GM12801 (cell line): ENCODE measurements around the gene TRPM2.

Experiments
- TF ChIP-seq, protein P1 (sequence below): IDR thresholded peaks from one replicate; pipeline ENCODE4 v1.5.1; 2011; ENCODE audit warnings: control low read depth; ENCODE audit not compliant: insufficient read length; ENCODE audit errors: extremely low read depth

Gene TRPM2

DNA sequence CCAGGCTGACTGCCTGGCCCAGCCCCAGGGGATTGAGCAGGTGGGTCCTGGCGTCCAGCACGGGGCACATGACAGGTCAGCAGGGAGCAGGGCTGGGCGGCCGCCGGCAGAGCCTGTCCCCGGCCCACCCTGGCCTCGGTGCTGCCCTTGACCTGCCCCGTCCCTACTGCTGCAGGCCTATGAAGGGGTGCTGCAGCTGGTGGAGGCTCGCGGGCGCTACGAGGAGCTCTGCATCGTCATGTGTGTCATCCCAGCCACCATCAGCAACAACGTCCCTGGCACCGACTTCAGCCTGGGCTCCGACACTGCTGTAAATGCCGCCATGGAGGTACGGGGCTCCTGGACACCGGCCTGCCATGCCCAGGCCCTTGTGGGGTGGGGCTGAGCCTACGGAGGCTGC, 29.8 kb upstream of the TRPM2 start:
- TF ChIP-seq, protein P1, sequence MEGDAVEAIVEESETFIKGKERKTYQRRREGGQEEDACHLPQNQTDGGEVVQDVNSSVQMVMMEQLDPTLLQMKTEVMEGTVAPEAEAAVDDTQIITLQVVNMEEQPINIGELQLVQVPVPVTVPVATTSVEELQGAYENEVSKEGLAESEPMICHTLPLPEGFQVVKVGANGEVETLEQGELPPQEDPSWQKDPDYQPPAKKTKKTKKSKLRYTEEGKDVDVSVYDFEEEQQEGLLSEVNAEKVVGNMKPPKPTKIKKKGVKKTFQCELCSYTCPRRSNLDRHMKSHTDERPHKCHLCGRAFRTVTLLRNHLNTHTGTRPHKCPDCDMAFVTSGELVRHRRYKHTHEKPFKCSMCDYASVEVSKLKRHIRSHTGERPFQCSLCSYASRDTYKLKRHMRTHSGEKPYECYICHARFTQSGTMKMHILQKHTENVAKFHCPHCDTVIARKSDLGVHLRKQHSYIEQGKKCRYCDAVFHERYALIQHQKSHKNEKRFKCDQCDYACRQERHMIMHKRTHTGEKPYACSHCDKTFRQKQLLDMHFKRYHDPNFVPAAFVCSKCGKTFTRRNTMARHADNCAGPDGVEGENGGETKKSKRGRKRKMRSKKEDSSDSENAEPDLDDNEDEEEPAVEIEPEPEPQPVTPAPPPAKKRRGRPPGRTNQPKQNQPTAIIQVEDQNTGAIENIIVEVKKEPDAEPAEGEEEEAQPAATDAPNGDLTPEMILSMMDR = no peak

DNA sequence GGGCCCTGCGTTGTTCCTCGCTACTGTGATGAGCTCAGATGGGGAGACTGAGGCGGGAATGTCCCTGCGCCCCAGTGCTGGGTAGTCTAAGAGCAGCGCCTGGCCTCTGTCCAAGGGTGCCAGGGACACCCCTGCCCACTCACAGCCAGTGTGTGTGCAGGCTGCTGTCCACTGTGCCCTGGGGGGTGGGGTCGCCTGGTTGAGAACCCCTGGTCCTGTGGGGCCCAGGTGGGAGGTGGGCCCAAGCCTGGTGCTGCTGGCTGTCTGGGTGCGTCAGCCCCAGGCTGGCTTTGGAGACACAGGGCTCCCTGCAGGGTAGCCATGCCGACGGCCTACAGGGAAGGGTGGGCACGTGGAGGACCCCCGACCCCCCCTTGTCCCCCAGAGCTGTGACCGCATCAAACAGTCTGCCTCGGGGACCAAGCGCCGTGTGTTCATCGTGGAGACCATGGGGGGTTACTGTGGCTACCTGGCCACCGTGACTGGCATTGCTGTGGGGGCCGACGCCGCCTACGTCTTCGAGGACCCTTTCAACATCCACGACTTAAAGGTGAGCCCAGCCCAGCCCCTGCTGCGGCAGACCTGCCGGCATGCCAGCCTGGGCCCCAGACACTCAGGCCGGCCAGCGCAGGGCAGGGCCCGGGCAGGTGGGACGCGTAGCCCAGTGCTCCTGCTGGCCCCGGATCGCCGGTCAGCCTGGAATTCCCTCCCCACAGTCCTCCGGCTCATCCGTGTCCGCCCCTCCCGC, 29.1 kb upstream of the TRPM2 start:
- TF ChIP-seq, protein P1 = no peak

DNA sequence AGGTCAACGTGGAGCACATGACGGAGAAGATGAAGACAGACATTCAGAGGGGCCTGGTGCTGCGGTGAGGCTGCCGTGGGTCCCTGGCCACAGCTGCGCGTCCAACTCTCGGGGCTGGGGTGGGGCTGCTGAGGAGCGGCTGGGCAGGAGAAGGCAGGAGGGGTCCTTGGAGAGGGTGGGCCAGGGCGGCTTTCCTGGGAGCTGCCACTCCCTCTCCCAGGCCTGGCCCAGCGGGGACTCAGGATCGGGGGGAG, 28.6 kb upstream of the TRPM2 start:
- TF ChIP-seq, protein P1 = no peak

DNA sequence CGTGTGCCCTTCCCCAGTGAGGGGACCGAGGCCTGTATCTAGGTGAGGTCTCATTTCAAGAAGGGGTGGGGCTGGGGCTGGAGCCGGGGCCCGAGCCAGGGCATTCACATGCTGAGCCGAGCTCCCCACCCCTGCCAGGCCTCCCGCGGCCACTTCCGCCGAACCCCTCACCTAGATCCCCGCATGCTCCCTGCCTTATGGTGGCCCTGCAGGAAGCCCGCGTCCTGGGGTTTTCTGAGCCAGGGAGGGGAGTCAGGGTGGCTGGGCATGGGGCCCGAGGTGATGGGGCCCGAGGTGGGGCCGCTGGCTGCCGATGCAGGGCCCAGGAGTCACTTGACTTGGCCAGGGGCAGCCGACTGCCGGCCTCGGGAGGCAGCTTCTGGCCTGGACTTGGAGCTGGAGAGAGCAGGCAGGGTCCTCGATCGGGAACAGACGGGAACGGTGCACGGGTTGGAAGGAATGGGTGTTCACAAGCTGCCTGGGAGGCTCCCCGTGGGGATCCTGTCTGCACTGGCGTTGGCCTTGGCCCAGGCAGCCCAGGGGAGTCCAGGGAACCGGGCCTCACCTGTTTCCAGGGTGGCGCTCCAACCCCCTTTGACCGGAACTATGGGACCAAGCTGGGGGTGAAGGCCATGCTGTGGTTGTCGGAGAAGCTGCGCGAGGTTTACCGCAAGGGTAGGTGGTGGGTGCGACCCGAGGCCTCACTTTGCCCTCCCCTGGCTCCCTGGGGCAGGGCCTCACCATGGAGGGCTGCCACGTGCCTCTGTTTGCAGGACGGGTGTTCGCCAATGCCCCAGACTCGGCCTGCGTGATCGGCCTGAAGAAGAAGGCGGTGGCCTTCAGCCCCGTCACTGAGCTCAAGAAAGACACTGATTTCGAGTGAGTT, 27.8 kb upstream of the TRPM2 start:
- TF ChIP-seq, protein P1 = no peak

DNA sequence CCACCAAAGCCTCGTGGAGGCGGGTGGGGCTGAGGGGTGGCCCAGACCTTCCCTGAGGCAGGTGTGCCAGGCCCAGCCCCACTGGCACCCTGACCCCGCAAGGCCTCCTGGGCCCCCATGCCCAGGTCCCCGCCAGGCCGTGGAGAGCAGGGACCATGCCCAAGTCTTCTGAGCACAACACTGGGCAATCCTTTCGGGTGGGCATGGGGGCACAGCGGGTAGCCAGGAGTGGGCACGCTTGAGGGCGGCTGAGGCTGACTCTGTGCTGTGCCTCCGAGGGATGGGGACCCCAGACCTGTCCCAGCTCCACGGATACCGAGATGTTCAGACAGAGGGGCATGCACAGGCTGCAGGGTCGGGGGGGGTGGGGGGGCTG, 27.2 kb upstream of the TRPM2 start:
- TF ChIP-seq, protein P1 = no peak

DNA sequence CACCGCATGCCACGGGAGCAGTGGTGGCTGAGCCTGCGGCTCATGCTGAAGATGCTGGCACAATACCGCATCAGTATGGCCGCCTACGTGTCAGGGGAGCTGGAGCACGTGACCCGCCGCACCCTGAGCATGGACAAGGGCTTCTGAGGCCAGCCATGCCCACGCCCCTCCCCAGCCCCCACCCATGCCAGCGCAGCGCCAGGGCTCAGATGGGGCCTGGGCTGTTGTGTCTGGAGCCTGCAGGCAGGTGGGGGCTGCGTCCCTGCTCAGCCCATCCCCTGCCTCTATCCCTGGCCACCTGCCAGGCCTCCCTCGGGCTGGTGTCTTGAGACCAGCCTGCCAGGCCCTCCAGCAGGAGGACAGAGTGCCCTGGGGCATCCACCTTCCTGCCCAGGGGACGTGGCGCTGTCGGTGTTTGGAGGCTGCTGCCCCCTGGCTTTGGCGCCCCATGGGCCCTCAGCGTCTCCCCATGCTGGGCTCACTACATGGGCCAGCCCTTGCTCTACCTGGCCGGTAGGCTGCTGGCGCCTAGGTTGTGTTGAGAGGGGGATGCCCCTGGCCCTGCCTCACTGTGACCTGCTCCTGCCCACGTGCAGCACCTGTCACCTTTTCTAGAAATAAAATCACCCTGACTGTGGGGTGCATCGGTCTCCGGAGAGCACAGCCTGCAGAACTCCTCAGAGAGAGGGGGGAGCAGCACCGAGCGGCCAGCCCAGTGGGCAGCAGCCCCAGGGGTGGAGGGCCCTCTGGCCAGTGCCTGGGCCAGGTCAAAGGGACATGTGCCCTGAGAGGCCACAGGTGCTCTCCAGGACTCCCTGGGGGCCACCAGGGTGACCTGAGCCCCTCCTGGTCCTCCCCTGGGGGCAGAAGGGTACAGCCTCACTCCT, 26.5 kb upstream of the TRPM2 start:
- TF ChIP-seq, protein P1 = no peak

DNA sequence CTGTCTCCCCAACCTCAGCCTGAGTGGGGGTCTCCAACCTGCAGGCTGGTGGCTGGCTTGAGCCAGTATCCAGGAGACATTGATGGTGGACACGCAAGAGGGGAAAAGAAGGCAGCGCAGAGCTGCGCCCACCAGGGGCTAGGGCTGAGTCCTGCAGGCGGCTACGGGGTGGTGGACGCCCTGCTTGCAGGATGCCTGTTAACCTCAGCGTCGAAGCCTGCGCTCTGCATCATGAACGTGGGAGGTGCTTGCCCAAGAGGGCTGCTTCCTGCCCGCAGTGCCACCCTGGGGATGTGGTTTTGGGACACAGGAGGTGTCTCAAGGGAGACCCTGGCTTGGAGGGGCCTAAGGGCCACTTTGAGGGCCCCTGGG, 25.8 kb upstream of the TRPM2 start:
- TF ChIP-seq, protein P1 = no peak
